Upper lobe of right lung (tissue), 1 donor: Measurements from ENCODE around the gene FAM53B. TPM values are rescaled to one million over a fixed set of nuclear protein-coding genes. Genes with fewer than 3 reads are reported as not detected.

Experiments
- ATAC-seq: fragments of 200-7000 bp; cut with Tn5 transposase; one replicate; pipeline ENCODE4 v1.9.1; 2020; ENCODE audit warnings: mild to moderate bottlenecking, moderate library complexity
- DNase-seq: peaks from one replicate; pipeline ENCODE4 v3.0.0-alpha.2; 2020
- H3K27ac ChIP-seq: fragments of 200-600 bp; one replicate; pipeline ENCODE4 v1.8.0; 2022
- H3K27me3 ChIP-seq: fragments of 200-600 bp; one replicate; pipeline ENCODE4 v1.8.0; 2022; ENCODE audit warnings: mild to moderate bottlenecking
- H3K36me3 ChIP-seq: fragments of 200-600 bp; one replicate; pipeline ENCODE4 v1.8.0; 2022
- H3K4me1 ChIP-seq: fragments of 200-600 bp; one replicate; pipeline ENCODE4 v1.8.0; 2022
- H3K4me3 ChIP-seq: fragments of 200-600 bp; one replicate; pipeline ENCODE4 v1.8.0; 2022; ENCODE audit warnings: mild to moderate bottlenecking
- H3K9me3 ChIP-seq: fragments of 200-600 bp; one replicate; pipeline ENCODE4 v1.8.0; 2022
- intact Hi-C: fragments of 100-400 bp; cut with DNase I; formaldehyde crosslinking; loops from one replicate; pipeline ENCODE4 v1.11.0; 2022
- total RNA-seq: library from RNA; stranded (reverse); fragmentation: NEBNext Ultra II Directional; extraction: Animal tissue kit (Norgen Biotek cat#: 25700); gene quantifications from one replicate; pipeline ENCODE4 v1.2.1, GENCODE V29; 2021
- TF ChIP-seq, protein P1 (sequence below): fragments of 200-600 bp; IDR thresholded peaks from one replicate; pipeline ENCODE4 v1.8.0; 2022; ENCODE audit warnings: antibody characterized with exemption
- donor health status: DM: no; HTN: yes; CAD: no; lungs with severe emphysema.

Gene FAM53B
- total RNA-seq, 1 donor from 2014 or later: 31.4 TPM

DNA sequence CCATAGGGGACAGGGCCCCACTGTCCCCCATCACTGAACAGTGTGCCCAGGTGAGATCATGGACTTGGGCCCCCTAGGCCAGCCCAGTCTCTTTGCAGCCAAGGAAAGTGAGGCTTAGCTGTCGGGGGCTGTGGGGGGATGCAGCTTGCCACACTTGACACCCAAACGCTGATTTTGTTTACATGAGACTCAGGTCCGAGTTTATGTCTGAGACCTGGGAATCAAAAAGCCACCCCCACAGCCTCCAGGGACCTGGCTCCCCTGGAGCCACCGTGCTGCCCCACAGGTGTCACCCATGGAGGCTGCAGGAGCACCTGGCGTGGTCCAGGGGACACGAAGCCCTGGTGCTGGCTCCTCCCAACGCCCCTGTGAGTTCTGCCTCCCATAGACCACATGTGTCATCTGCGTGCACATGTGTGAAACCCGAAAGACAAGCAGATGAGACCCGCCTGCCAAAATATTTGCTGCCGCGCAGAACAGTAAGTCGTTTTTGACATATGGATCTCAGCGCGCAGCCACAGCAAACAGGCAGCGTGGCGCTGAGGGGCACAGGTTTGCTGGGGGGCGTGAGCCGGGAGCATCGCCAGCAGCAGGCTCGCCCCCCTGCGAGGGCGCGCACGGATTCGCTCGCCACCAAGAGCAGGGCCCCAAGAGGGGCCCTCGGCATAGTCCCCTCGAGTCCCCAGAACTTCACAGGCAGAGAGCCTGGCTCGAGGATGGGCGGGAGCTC, 170.3 kb downstream of the FAM53B start:
- no peaks in the 10 kb centered on the region for H3K27me3 ChIP-seq
- ATAC-seq: no peak
- no peaks in the 10 kb centered on the region for H3K36me3 ChIP-seq
- no peaks in the 10 kb centered on the region for H3K4me1 ChIP-seq
- intact Hi-C loops: no loop called here
- no peaks in the 10 kb centered on the region for H3K9me3 ChIP-seq
- TF ChIP-seq, protein P1, sequence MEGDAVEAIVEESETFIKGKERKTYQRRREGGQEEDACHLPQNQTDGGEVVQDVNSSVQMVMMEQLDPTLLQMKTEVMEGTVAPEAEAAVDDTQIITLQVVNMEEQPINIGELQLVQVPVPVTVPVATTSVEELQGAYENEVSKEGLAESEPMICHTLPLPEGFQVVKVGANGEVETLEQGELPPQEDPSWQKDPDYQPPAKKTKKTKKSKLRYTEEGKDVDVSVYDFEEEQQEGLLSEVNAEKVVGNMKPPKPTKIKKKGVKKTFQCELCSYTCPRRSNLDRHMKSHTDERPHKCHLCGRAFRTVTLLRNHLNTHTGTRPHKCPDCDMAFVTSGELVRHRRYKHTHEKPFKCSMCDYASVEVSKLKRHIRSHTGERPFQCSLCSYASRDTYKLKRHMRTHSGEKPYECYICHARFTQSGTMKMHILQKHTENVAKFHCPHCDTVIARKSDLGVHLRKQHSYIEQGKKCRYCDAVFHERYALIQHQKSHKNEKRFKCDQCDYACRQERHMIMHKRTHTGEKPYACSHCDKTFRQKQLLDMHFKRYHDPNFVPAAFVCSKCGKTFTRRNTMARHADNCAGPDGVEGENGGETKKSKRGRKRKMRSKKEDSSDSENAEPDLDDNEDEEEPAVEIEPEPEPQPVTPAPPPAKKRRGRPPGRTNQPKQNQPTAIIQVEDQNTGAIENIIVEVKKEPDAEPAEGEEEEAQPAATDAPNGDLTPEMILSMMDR: no peak
- H3K4me3 ChIP-seq: no peak overlapping the region
- peak; percentile 46 for DNase-seq
- H3K27ac ChIP-seq: no peak overlapping the region

DNA sequence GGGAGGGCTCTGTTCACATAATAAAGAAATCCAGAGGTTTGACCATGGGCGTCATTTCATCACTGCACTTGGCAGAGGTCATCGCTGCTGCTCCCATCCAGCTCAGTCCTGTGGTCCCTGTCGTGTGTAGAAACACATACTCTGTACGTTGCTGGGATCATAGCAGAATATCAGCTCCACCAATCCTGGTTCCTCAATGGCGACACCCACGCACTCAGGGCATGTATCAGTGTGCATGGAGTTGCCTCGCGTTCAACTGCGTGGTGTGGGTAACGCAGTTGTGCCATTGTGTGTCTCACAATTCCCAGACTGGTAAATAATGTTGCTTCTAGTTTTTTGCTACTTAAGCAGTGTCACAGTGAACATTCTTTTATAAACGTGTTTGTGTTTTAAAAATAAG, 171.4 kb downstream of the FAM53B start:
- intact Hi-C loops: no loop called here
- ATAC-seq (no peak), DNase-seq (no peak)
- H3K27me3 ChIP-seq: no peaks in the 10 kb centered on the region
- H3K36me3 ChIP-seq: no peaks in the 10 kb centered on the region
- no peak overlapping the region for H3K27ac ChIP-seq
- H3K4me1 ChIP-seq: no peaks in the 10 kb centered on the region
- no peak overlapping the region for H3K4me3 ChIP-seq
- TF ChIP-seq, protein P1: no peak
- H3K9me3 ChIP-seq: no peaks in the 10 kb centered on the region

DNA sequence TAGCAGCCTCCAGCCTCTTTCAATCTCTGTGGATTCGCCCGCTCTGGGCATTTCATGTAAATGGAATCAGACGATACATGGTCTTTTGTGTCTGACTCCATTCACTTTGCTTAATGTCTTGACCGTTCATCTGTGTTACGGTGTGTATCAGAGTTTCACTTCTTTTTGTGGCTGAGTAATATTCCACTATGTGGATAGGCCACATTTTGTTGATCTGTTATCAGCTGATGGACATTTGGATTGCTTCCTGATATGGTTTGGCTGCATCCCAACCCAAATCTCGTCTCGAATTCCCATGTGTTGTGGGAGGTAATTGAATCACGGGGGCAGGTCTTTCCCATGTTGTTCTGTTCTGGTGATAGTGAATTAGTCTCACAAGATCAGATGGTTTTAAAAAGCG, 173.5 kb downstream of the FAM53B start:
- no peak overlapping the region for H3K27ac ChIP-seq
- TF ChIP-seq, protein P1: no peak
- H3K4me3 ChIP-seq: no peak overlapping the region
- H3K9me3 ChIP-seq: no peaks in the 10 kb centered on the region
- no peak for ATAC-seq
- intact Hi-C loops: no loop called here
- no peaks in the 10 kb centered on the region for H3K27me3 ChIP-seq
- no peak for DNase-seq
- H3K36me3 ChIP-seq: no peaks in the 10 kb centered on the region
- no peaks in the 10 kb centered on the region for H3K4me1 ChIP-seq

DNA sequence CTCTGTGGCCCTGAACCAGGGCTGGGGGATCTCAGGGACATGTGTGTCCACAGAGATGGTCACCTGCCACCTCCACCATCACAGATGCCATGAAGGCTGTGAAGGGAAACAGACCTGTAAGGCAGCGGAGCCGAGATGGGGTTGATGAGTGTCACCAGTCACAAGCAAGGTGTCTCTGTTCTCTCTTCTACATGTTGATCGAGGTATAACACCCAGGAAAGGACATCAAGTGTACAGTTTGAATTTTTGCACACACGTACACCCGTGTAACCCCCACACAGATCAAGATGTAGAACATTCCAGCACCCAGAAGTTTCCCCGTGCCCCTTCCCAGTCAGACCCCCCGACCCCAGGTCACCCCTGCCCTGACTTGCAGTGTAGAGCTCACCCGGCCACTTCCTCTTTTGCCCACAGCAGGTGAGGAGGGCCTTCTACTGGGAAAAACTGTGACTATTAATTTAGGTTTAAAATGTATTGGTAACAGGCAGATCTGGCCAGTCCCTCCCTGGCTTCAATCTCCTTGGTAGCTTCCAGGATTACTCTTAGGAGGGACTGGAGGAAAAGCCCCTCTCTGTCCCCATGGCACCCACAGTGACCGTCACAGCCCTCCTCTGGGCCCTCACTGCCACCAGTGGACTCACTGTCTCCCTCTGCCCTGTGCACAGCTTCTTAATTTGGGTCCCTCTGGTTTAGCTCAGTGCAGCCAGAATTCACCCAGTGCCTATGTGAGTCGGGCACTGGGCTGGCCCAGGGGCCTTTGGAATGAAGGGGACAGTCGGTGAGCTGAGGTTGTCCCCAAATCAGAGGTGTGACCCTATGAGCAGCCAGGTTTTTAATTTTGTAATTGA, 174.3 kb downstream of the FAM53B start:
- ATAC-seq: no peak
- H3K27me3 ChIP-seq: no peaks in the 10 kb centered on the region
- intact Hi-C loops: no loop called here
- peak; percentile 46 for DNase-seq
- H3K27ac ChIP-seq: no peak overlapping the region
- no peaks in the 10 kb centered on the region for H3K9me3 ChIP-seq
- TF ChIP-seq, protein P1: no peak
- H3K36me3 ChIP-seq: no peaks in the 10 kb centered on the region
- no peaks in the 10 kb centered on the region for H3K4me1 ChIP-seq
- H3K4me3 ChIP-seq: no peak overlapping the region

Other genes with a start within 250 kb of the FAM53B start
- 15.7 TPM for gene EEF1AKMT2, start 47.5 kb upstream of the FAM53B start, total RNA-seq
- gene ABRAXAS2, start 57.4 kb upstream of the FAM53B start, total RNA-seq: 14.7 TPM
- gene ZRANB1, start 197.7 kb upstream of the FAM53B start, total RNA-seq: 20.5 TPM